ENCODE measurements around the gene RPL29. TPM values are rescaled to one million over a fixed set of nuclear protein-coding genes. Genes with fewer than 3 reads are reported as not detected.

RPL29 gene
- total RNA-seq, 1 donor from 2014 or later = 1,471 TPM

DNA sequence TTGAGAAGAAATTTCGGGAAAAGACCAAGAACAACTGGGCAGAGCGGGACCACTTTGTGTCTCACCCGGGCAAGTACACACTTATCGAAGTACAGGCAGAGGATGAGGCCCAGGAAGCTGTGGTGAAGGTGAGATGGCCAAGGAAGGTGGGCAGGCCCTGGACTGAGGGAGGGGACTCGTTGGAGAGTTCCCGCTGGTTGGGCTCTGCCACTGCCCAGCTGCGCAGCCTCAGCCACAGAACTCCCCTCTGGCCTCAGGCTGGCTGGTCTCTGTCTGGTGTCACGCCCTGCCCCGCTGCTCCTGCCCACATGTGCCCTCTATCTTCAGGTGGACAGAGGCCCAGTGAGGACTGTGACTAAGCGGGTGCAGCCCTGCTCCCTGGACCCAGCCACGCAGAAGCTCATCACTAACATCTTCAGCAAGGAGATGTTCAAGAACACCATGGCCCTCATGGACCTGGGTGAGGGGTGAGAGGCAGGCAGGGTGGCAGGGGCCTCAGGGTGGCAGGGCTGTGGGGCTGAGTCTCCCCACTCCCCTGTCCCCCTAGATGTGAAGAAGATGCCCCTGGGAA, 51.2 kb downstream of the RPL29 start:
- no peak for DNase-seq (ENCODE audit: low read depth, low spot score)
- Mint-ChIP-seq H3K4me1 (peaks cover 23% of the 10 kb centered on the region), H3K27ac (ENCODE audit: unreplicated experiment) (no peak overlapping the region), H3K9me3 (no peaks in the 10 kb centered on the region), H3K4me3 (no peak overlapping the region), H3K27me3 (ENCODE audit: low read depth) (no peaks in the 10 kb centered on the region), H3K36me3 (ENCODE audit: low read depth) (no peaks in the 10 kb centered on the region)
- TF ChIP-seq, protein P1, sequence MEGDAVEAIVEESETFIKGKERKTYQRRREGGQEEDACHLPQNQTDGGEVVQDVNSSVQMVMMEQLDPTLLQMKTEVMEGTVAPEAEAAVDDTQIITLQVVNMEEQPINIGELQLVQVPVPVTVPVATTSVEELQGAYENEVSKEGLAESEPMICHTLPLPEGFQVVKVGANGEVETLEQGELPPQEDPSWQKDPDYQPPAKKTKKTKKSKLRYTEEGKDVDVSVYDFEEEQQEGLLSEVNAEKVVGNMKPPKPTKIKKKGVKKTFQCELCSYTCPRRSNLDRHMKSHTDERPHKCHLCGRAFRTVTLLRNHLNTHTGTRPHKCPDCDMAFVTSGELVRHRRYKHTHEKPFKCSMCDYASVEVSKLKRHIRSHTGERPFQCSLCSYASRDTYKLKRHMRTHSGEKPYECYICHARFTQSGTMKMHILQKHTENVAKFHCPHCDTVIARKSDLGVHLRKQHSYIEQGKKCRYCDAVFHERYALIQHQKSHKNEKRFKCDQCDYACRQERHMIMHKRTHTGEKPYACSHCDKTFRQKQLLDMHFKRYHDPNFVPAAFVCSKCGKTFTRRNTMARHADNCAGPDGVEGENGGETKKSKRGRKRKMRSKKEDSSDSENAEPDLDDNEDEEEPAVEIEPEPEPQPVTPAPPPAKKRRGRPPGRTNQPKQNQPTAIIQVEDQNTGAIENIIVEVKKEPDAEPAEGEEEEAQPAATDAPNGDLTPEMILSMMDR (conservative IDR thresholded peaks at IDR 0.05) = no peak

Other genes with a start within 250 kb of the RPL29 start
- gene IQCF6, start 216.7 kb downstream of the RPL29 start, total RNA-seq = not detected in 2 replicates
- not detected in 2 replicates for gene IQCF2, start 134.3 kb downstream of the RPL29 start, total RNA-seq
- not detected in 2 replicates for gene IQCF5, start 120.3 kb downstream of the RPL29 start, total RNA-seq
- not detected in 2 replicates for gene IQCF1, start 92.5 kb downstream of the RPL29 start, total RNA-seq
- gene RRP9, start 54.0 kb downstream of the RPL29 start, total RNA-seq = 37.9 and 40.1 TPM in 2 replicates
- gene PARP3, start 53.5 kb downstream of the RPL29 start, total RNA-seq = 4.3 and 4.6 TPM in 2 replicates
- 0.18 and 0.23 TPM in 2 replicates for gene GPR62, start 40.5 kb downstream of the RPL29 start, total RNA-seq
- 228 and 235 TPM in 2 replicates for gene PCBP4, start 28.4 kb downstream of the RPL29 start, total RNA-seq
- gene ABHD14B, start 21.8 kb downstream of the RPL29 start, total RNA-seq = 4.7 and 6.2 TPM in 2 replicates
- gene ABHD14A, start 20.8 kb downstream of the RPL29 start, total RNA-seq = 12.3 and 14.8 TPM in 2 replicates
- 29.9 and 32.5 TPM in 2 replicates for gene ACY1, start 12.4 kb downstream of the RPL29 start, total RNA-seq
- 24.2 and 24.3 TPM in 2 replicates for gene DUSP7, start 60.7 kb upstream of the RPL29 start, total RNA-seq
- gene POC1A, start 158.5 kb upstream of the RPL29 start, total RNA-seq = 27.7 and 30.1 TPM in 2 replicates
- gene ALAS1, start 202.3 kb upstream of the RPL29 start, total RNA-seq = 47.8 and 53.0 TPM in 2 replicates
- 0.16 TPM in 1 of 2 replicates, not detected in the other for gene TLR9, start 229.8 kb upstream of the RPL29 start, total RNA-seq
- 30.7 and 31.7 TPM in 2 replicates for gene TWF2, start 243.3 kb upstream of the RPL29 start, total RNA-seq
- gene PPM1M, start 249.9 kb upstream of the RPL29 start, total RNA-seq = 4.3 and 4.4 TPM in 2 replicates

Measured in neural crest cell (in vitro differentiated cells).